ENCODE data around the gene LIN7A.

GRCh38 chr12:80979816-80980215 lies 42.1 kb upstream of the LIN7A start:
- TF ChIP-seq CTCF (IDR thresholded peaks at IDR 0.05) = no peak
- TF ChIP-seq POLR2A (IDR thresholded peaks at IDR 0.05) = no peak
